Upper lobe of left lung (tissue), 6 donors: ENCODE data around the gene PRICKLE2. TPM values are rescaled to one million over a fixed set of nuclear protein-coding genes. Genes with fewer than 3 reads are reported as not detected.

Experiments
- ATAC-seq, 2 donors: fragments of 200-7000 bp; cut with Tn5 transposase; one replicate each; pipeline ENCODE4 v1.9.1; 2022; ENCODE audit warnings: mild to moderate bottlenecking in 2 of 2, moderate library complexity in 2 of 2; ENCODE audit not compliant: low FRiP score in 2 of 2
- DNase-seq, 2 donors: peaks; one replicate each; pipeline ENCODE4 v3.0.0-alpha.2; 2019 to 2020
- H3K27ac ChIP-seq, 4 donors: fragments of 200-600 bp; sonication (generic); one replicate each; pipeline ENCODE4 v1.5.1; 2016 to 2019
- H3K27me3 ChIP-seq, 4 donors: fragments of 200-600 bp; sonication (generic); one replicate each; pipeline ENCODE4 v1.5.1; 2017 to 2019
- H3K36me3 ChIP-seq, 4 donors: fragments of 200-600 bp; sonication (generic); one replicate each; pipeline ENCODE4 v1.5.1; 2016 to 2019
- H3K4me1 ChIP-seq, 4 donors: fragments of 200-600 bp; sonication (generic); one replicate each; pipeline ENCODE4 v1.5.1; 2018 to 2019
- H3K4me3 ChIP-seq, 4 donors: fragments of 200-600 bp; sonication (generic); one replicate each; pipeline ENCODE4 v1.5.1; 2017 to 2019; ENCODE audit warnings: mild to moderate bottlenecking in 2 of 4, moderate library complexity in 1 of 4
- H3K9me3 ChIP-seq, 4 donors: fragments of 200-600 bp; sonication (generic); one replicate each; pipeline ENCODE4 v1.5.1; 2018 to 2019
- CTCF ChIP-seq, 6 experiments: fragments of 450-650 bp in 4 of 6; fragments of 200-600 bp in 2 of 6; sonication (generic) in 2 of 6; IDR thresholded peaks; one replicate each; pipeline ENCODE4 v1.5.1; 2016 to 2019; ENCODE audit warnings: antibody characterized with exemption in 6 of 6
- EP300 ChIP-seq, 4 donors: sonication (generic); formaldehyde crosslinking; IDR thresholded peaks; one replicate each; pipeline ENCODE4 v1.5.1; 2017; ENCODE audit warnings: antibody characterized with exemption in 4 of 4, control low read depth in 2 of 4
- POLR2A ChIP-seq, 4 donors: fragments of 450-650 bp; IDR thresholded peaks; one replicate each; pipeline ENCODE4 v1.5.1; 2016 to 2017; ENCODE audit warnings: antibody characterized with exemption in 4 of 4, mild to moderate bottlenecking in 2 of 4
- POLR2AphosphoS5 ChIP-seq, 2 donors: sonication (generic); formaldehyde crosslinking; IDR thresholded peaks; one replicate each; pipeline ENCODE4 v1.5.1; 2017; ENCODE audit warnings: antibody characterized with exemption in 2 of 2
- WGBS, 2 donors: methylation state at CpG; one replicate each; pipeline ENCODE4 v1.1.5; 2017 to 2018; 5-methylcytosine and 5-hydroxymethylcytosine counted together
- total RNA-seq, 6 donors: library from RNA; depleted of rRNA in 4 of 6; stranded (reverse); fragments of >200 nt in 4 of 6; gene quantifications; one replicate each; pipeline versions ENCODE4 v1.1.0 to v1.2.1, GENCODE V29; 2016 to 2021
- donor health status: DM: no; HTN: no; CAD: no; lungs with moderate emphysema.
- donor health status: DM: no; HTN: yes; CAD: no; lungs with severe emphysema.

Gene PRICKLE2
- total RNA-seq, 6 donors from 2014 or later, result 28.3 to 68.9 (median 36.3) TPM

- H3K36me3 ChIP-seq, result no peaks in the 10 kb centered on the region
- WGBS, 2 donors, result 94 to 96% methylated on average over 2 of the region's 2 CpGs
- no peak for DNase-seq
- H3K4me1 ChIP-seq, result peaks cover 0 to 3% (median 0%) of the 10 kb centered on the region in 4 donors
- TF ChIP-seq CTCF (IDR thresholded peaks at IDR 0.05), result no peak
- TF ChIP-seq POLR2AphosphoS5 (IDR thresholded peaks at IDR 0.05), result no peak
- TF ChIP-seq POLR2A (IDR thresholded peaks at IDR 0.05), result no peak
- no peak for TF ChIP-seq EP300 (IDR thresholded peaks at IDR 0.05)
- no peaks in the 10 kb centered on the region for H3K27me3 ChIP-seq
- H3K9me3 ChIP-seq, result no peaks in the 10 kb centered on the region
- H3K27ac ChIP-seq, result no peak overlapping the region
- H3K4me3 ChIP-seq, result no peak overlapping the region
- no peak for ATAC-seq
Observed at GRCh38 chr3:64064804-64065203, 160.5 kb downstream of the PRICKLE2 start.

GRCh38 chr3:64063983-64064438 lies 161.3 kb downstream of the PRICKLE2 start:
- no peak overlapping the region for H3K4me3 ChIP-seq
- ATAC-seq (no peak), DNase-seq (no peak)
- no peaks in the 10 kb centered on the region for H3K9me3 ChIP-seq
- no peaks in the 10 kb centered on the region for H3K27me3 ChIP-seq
- peaks cover 0 to 3% (median 0%) of the 10 kb centered on the region in 4 donors for H3K4me1 ChIP-seq
- no peaks in the 10 kb centered on the region for H3K36me3 ChIP-seq
- 64 to 73% methylated on average over 2 of the region's 2 CpGs for WGBS, 2 donors
- H3K27ac ChIP-seq, result no peak overlapping the region
- no peak for TF ChIP-seq POLR2AphosphoS5 (IDR thresholded peaks at IDR 0.05)
- no peak for TF ChIP-seq EP300 (IDR thresholded peaks at IDR 0.05)
- TF ChIP-seq CTCF (IDR thresholded peaks at IDR 0.05), result no peak
- no peak for TF ChIP-seq POLR2A (IDR thresholded peaks at IDR 0.05)

- peaks cover 0 to 3% (median 0%) of the 10 kb centered on the region in 4 donors for H3K4me1 ChIP-seq
- no peaks in the 10 kb centered on the region for H3K27me3 ChIP-seq
- no peaks in the 10 kb centered on the region for H3K36me3 ChIP-seq
- H3K27ac ChIP-seq, result no peak overlapping the region
- ATAC-seq (no peak), DNase-seq (no peak)
- WGBS, 2 donors, result 49 to 55% methylated on average over 5 of the region's 5 CpGs
- H3K9me3 ChIP-seq, result no peaks in the 10 kb centered on the region
- TF ChIP-seq CTCF (IDR thresholded peaks at IDR 0.05), result no peak
- no peak for TF ChIP-seq POLR2A (IDR thresholded peaks at IDR 0.05)
- no peak for TF ChIP-seq POLR2AphosphoS5 (IDR thresholded peaks at IDR 0.05)
- TF ChIP-seq EP300 (IDR thresholded peaks at IDR 0.05), result no peak
- no peak overlapping the region for H3K4me3 ChIP-seq
Observed at GRCh38 chr3:64063207-64063982, 161.9 kb downstream of the PRICKLE2 start.

DNA sequence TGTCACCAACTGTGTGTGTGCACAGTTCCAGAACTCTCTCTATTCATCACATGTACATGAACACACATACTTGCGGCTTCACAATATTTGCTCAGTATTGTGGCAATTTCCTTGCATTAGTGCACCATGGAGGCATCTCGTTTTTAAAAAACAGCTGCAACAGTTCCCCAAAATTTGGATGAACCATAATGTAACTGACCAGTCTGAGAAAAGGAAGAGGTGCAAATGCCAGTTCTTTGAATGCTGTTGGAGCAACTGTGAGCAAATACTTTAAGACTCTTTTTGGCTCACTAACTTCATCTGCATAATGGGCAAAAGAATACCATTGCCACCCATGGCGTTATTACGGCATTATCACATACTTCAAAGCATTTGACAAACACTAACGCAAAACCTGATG lies 163.6 kb downstream of the PRICKLE2 start:
- Histone ChIP-seq H3K27me3 (no peaks in the 10 kb centered on the region), H3K9me3 (no peaks in the 10 kb centered on the region), H3K27ac (no peak overlapping the region), H3K36me3 (no peaks in the 10 kb centered on the region), H3K4me3 (no peak overlapping the region), H3K4me1 (peaks cover 0 to 3% (median 0%) of the 10 kb centered on the region in 4 donors)
- TF ChIP-seq POLR2AphosphoS5 (IDR thresholded peaks at IDR 0.05), result no peak
- TF ChIP-seq POLR2A (IDR thresholded peaks at IDR 0.05), result no peak
- TF ChIP-seq CTCF (IDR thresholded peaks at IDR 0.05), result no peak
- no peak for TF ChIP-seq EP300 (IDR thresholded peaks at IDR 0.05)
- DNase-seq, result no peak
- 79 to 85% methylated on average over 5 of the region's 5 CpGs for WGBS, 2 donors
- ATAC-seq, result no peak
